HL-60 (cell line): ENCODE results near the gene DYNLT2.

Source experiments
- POLR2AphosphoS5 ChIP-seq: IDR thresholded peaks from 2 replicates; pipeline ENCODE4 v1.6.1; 2012; ENCODE audit warnings: low read depth
- REST ChIP-seq: IDR thresholded peaks from 2 replicates; pipeline ENCODE4 v1.6.1; 2012; ENCODE audit warnings: low read depth; ENCODE audit not compliant: insufficient replicate concordance
- TF ChIP-seq, protein P1 (sequence below): IDR thresholded peaks from one replicate; pipeline ENCODE4 v1.5.1; 2011; ENCODE audit warnings: low read length, control low read depth, inconsistent platforms; ENCODE audit not compliant: insufficient read depth

- TF ChIP-seq REST = no peak
- TF ChIP-seq, protein P1, sequence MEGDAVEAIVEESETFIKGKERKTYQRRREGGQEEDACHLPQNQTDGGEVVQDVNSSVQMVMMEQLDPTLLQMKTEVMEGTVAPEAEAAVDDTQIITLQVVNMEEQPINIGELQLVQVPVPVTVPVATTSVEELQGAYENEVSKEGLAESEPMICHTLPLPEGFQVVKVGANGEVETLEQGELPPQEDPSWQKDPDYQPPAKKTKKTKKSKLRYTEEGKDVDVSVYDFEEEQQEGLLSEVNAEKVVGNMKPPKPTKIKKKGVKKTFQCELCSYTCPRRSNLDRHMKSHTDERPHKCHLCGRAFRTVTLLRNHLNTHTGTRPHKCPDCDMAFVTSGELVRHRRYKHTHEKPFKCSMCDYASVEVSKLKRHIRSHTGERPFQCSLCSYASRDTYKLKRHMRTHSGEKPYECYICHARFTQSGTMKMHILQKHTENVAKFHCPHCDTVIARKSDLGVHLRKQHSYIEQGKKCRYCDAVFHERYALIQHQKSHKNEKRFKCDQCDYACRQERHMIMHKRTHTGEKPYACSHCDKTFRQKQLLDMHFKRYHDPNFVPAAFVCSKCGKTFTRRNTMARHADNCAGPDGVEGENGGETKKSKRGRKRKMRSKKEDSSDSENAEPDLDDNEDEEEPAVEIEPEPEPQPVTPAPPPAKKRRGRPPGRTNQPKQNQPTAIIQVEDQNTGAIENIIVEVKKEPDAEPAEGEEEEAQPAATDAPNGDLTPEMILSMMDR = no peak
- TF ChIP-seq POLR2AphosphoS5 = no peak
Measured at GRCh38 chr6:169775321-169775720, 23.9 kb upstream of the DYNLT2 start.
